Measurements from ENCODE around the gene HCRT.

DNA sequence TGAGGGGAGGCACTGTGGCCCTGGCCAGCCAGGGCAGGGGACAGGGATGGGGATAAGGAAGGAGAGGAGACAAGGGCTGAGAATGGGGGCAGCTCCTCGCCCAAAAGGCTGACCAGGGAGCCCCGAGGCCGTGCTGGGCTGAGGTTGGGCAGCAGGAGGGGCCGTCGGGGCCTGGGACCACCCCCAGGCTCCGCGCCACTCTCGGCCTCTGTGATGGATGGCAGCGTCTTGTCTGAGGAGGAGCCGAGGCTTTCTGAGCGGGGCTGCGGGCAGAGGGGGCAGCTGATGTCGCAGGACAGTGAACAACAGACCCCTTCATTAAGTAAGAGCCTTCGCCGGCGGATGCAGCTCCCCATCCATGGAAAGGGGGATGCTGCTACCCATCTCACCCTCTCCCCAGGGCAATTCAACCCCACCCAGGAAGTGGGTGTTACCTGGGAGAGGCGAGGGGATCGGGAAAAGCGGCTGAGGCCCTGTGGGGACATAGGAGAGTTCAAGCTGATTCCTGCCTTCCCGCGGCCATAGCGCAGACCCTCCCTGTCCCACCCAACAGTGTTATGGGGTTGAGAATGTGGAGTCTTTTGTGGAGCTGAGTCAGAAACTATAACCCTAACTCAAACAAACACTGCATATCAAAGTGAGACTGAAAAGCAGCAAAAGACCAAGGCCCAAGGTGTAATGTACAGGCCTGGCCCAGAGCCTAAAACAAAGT, 21.4 kb downstream of the HCRT start:
- TF ChIP-seq FOXM1 (IDR thresholded peaks at IDR 0.05; ENCODE audit: borderline replicate concordance, low read depth), result no peak
- TF ChIP-seq, protein P1, sequence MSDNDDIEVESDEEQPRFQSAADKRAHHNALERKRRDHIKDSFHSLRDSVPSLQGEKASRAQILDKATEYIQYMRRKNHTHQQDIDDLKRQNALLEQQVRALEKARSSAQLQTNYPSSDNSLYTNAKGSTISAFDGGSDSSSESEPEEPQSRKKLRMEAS (IDR thresholded peaks at IDR 0.05), result no peak

All from Ishikawa (cell line).